ENCODE results near the gene LRRFIP1. TPM values are rescaled to one million over a fixed set of nuclear protein-coding genes. Genes with fewer than 3 reads are reported as not detected.

The LRRFIP1 gene
- total and polyA plus RNA-seq, 2 of the 13 experiments (the other 11 are each of a cell fraction or from before 2014, with no cell fraction given), result 15.9 to 40.5 TPM

- no peak for TF ChIP-seq ZFP90 (CRISPR knock-in tag; IDR thresholded peaks at IDR 0.05; ENCODE audit: borderline replicate concordance)
- TF ChIP-seq ZNF235 (CRISPR knock-in tag; IDR thresholded peaks at IDR 0.05; ENCODE audit: borderline replicate concordance), result no peak
- TF ChIP-seq MED1 (CRISPR knock-in tag; IDR thresholded peaks at IDR 0.05), result peak; percentile 64
- no peak for TF ChIP-seq MED13 (CRISPR knock-in tag; IDR thresholded peaks at IDR 0.05)
- TF ChIP-seq JUN (CRISPR knock-in tag; IDR thresholded peaks at IDR 0.05), result no peak
- TF ChIP-seq ZKSCAN8 (CRISPR knock-in tag; IDR thresholded peaks at IDR 0.05; ENCODE audit: borderline replicate concordance), result no peak
- TF ChIP-seq NFE2 (CRISPR knock-in tag; IDR thresholded peaks at IDR 0.05), result no peak
- no peak for TF ChIP-seq PTBP1 (IDR thresholded peaks at IDR 0.05; ENCODE audit: low read depth, low read length, poor library complexity, severe bottlenecking)
- no peak for TF ChIP-seq ARHGAP35 (CRISPR knock-in tag; IDR thresholded peaks at IDR 0.05; ENCODE audit: borderline replicate concordance)
- TF ChIP-seq ZNF883 (CRISPR knock-in tag; IDR thresholded peaks at IDR 0.05; ENCODE audit: not compliant biosample characterization), result no peak
- no peak for TF ChIP-seq KLF15 (CRISPR knock-in tag; IDR thresholded peaks at IDR 0.05; ENCODE audit: borderline replicate concordance)
- no peak for TF ChIP-seq ZNF124 (CRISPR knock-in tag; IDR thresholded peaks at IDR 0.05)
- TF ChIP-seq PAXIP1 (CRISPR knock-in tag; conservative IDR thresholded peaks at IDR 0.05), result peak; percentile 52
- peak; percentile 70 for TF ChIP-seq CEBPG (CRISPR knock-in tag; IDR thresholded peaks at IDR 0.05)
- TF ChIP-seq ZNF335 (CRISPR knock-in tag; IDR thresholded peaks at IDR 0.05), result no peak
- TF ChIP-seq ARNTL (CRISPR knock-in tag; IDR thresholded peaks at IDR 0.05), result no peak
- no peak for TF ChIP-seq HHEX (CRISPR knock-in tag; IDR thresholded peaks at IDR 0.05)
- TF ChIP-seq TFE3 (CRISPR knock-in tag; IDR thresholded peaks at IDR 0.05), result 0 out of 2 replicates have a peak, but pooled peaks have one; percentile 12
- TF ChIP-seq TFAP4 (IDR thresholded peaks at IDR 0.05; ENCODE audit: borderline replicate concordance, low read depth), result peak; percentile 28; the same call in 1 of the 2 replicates
- TF ChIP-seq ZFP41 (CRISPR knock-in tag; IDR thresholded peaks at IDR 0.05; ENCODE audit: borderline replicate concordance), result no peak
- no peak for TF ChIP-seq ZBTB49 (CRISPR knock-in tag; IDR thresholded peaks at IDR 0.05; ENCODE audit: borderline replicate concordance)
- TF ChIP-seq CC2D1A (CRISPR knock-in tag; IDR thresholded peaks at IDR 0.05), result no peak
- TF ChIP-seq ZNF44 (CRISPR knock-in tag; IDR thresholded peaks at IDR 0.05), result no peak
- no peak for TF ChIP-seq ZKSCAN5 (CRISPR knock-in tag; IDR thresholded peaks at IDR 0.05)
- no peak for TF ChIP-seq PRPF4 (IDR thresholded peaks at IDR 0.05; ENCODE audit: low read depth, low read length, poor library complexity, severe bottlenecking)
Observed at GRCh38 chr2:237725661-237726060, 98.3 kb downstream of the LRRFIP1 start (continued).

Measured in HepG2 (cell line).